ENCODE results near the gene SPDL1. TPM values are rescaled to one million over a fixed set of nuclear protein-coding genes. Genes with fewer than 3 reads are reported as not detected.

Gene SPDL1
- total RNA-seq, 2 experiments from 2014 or later: 40.1 to 40.2 TPM

GRCh38 chr5:169557838-169558237, 25.7 kb upstream of the SPDL1 start:
- ATAC-seq: no peak
- Mint-ChIP-seq H3K4me3 (no peak overlapping the region), H3K36me3 (ENCODE audit: low read depth) (no peaks in the 10 kb centered on the region), H3K27ac (no peak overlapping the region), H3K9me3 (peaks cover 3% of the 10 kb centered on the region), H3K27me3 (peaks cover 36% of the 10 kb centered on the region), H3K4me1 (ENCODE audit: low read depth) (no peaks in the 10 kb centered on the region)
- ChIA-PET CTCF (interaction anchor here (1.2 kb wide), 1 partner anchor 12 kb away, joined by 3 read pairs; no protein-coding TSS in a partner anchor), POLR2A (no interaction called here)
- intact Hi-C loops (cut with micrococcal nuclease): no loop called here
- TF ChIP-seq, protein P1, sequence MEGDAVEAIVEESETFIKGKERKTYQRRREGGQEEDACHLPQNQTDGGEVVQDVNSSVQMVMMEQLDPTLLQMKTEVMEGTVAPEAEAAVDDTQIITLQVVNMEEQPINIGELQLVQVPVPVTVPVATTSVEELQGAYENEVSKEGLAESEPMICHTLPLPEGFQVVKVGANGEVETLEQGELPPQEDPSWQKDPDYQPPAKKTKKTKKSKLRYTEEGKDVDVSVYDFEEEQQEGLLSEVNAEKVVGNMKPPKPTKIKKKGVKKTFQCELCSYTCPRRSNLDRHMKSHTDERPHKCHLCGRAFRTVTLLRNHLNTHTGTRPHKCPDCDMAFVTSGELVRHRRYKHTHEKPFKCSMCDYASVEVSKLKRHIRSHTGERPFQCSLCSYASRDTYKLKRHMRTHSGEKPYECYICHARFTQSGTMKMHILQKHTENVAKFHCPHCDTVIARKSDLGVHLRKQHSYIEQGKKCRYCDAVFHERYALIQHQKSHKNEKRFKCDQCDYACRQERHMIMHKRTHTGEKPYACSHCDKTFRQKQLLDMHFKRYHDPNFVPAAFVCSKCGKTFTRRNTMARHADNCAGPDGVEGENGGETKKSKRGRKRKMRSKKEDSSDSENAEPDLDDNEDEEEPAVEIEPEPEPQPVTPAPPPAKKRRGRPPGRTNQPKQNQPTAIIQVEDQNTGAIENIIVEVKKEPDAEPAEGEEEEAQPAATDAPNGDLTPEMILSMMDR (IDR thresholded peaks at IDR 0.05): no peak
- DNase-seq: no peak

- intact Hi-C loops (cut with micrococcal nuclease): no loop called here
- TF ChIP-seq, protein P1 (IDR thresholded peaks at IDR 0.05): no peak
- Mint-ChIP-seq H3K36me3 (ENCODE audit: low read depth) (no peaks in the 10 kb centered on the region), H3K27me3 (peaks cover 37% of the 10 kb centered on the region), H3K4me3 (no peak overlapping the region), H3K9me3 (peaks cover 2% of the 10 kb centered on the region), H3K27ac (no peak overlapping the region), H3K4me1 (ENCODE audit: low read depth) (no peaks in the 10 kb centered on the region)
- POLR2A ChIA-PET: no interaction called here
- CTCF ChIA-PET: no interaction called here
- no peak for ATAC-seq
- DNase-seq: no peak
These were observed 21.7 kb upstream of the SPDL1 start for GRCh38 chr5:169561893-169562292.

DNA sequence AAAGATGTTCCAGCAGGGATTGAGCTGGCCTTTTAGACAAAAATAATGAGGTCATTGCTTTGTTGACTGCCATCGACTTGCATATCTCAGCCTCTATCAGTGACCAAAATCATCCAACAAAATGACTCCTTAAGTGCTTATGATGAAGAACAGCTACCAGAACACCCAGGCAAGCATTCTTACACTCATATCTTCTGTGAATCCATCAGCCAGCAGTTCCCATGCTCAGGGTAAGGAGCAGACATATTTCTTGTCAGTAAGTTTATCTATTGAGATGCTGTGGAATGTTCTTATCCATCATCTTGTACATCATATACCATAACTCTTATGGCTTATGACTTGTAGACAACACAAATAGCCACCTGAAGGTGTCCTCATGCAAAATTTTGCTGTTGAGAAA, 20.2 kb upstream of the SPDL1 start:
- no peak for DNase-seq
- ATAC-seq: no peak
- H3K4me3 Mint-ChIP-seq: no peak overlapping the region
- H3K9me3 Mint-ChIP-seq: peaks cover under 1% of the 10 kb centered on the region
- H3K27ac Mint-ChIP-seq: no peak overlapping the region
- no peaks in the 10 kb centered on the region for H3K4me1 Mint-ChIP-seq (ENCODE audit: low read depth)
- TF ChIP-seq, protein P1 (IDR thresholded peaks at IDR 0.05): no peak
- ChIA-PET CTCF (interaction anchor here (2.2 kb wide), 1 partner anchor 18 kb away, joined by 6 read pairs; no protein-coding TSS in a partner anchor), POLR2A (no interaction called here)
- intact Hi-C loops (cut with micrococcal nuclease): no loop called here
- no peaks in the 10 kb centered on the region for H3K36me3 Mint-ChIP-seq (ENCODE audit: low read depth)
- peaks cover 34% of the 10 kb centered on the region for H3K27me3 Mint-ChIP-seq

DNA sequence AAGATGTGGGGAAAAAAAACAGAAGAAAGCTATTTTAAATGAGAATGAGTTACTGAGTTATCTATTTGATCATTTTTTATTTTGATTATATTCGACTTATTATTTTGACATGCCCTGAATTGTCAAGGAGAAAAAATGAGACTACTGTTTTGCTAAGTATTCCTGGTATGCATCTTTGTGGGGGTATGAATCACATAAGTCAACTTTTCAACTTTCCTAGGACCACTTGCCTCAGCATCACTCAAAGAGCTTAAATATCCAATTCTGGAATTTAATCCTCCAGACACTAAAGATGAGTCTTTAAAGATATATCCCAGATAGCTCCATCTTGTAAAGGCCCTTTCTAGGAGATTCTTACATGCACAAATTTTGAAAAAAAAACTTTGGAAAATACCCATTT, 17.4 kb upstream of the SPDL1 start:
- H3K36me3 Mint-ChIP-seq (ENCODE audit: low read depth): no peaks in the 10 kb centered on the region
- no peaks in the 10 kb centered on the region for H3K4me1 Mint-ChIP-seq (ENCODE audit: low read depth)
- no peak overlapping the region for H3K4me3 Mint-ChIP-seq
- no peak for DNase-seq
- CTCF ChIA-PET: no interaction called here
- no peaks in the 10 kb centered on the region for H3K9me3 Mint-ChIP-seq
- H3K27ac Mint-ChIP-seq: no peak overlapping the region
- TF ChIP-seq, protein P1 (IDR thresholded peaks at IDR 0.05): no peak
- ATAC-seq: no peak
- H3K27me3 Mint-ChIP-seq: peaks cover 32% of the 10 kb centered on the region
- intact Hi-C loops (cut with micrococcal nuclease): no loop called here
- POLR2A ChIA-PET: interaction anchor here (0.7 to 0.8 kb wide), 2 partner anchors 27 to 886 kb away, joined by 3 to 4 read pairs; no protein-coding TSS in a partner anchor

GRCh38 chr5:169567079-169567478, 16.5 kb upstream of the SPDL1 start:
- Mint-ChIP-seq H3K27me3 (peaks cover 32% of the 10 kb centered on the region), H3K36me3 (ENCODE audit: low read depth) (no peaks in the 10 kb centered on the region), H3K4me1 (ENCODE audit: low read depth) (no peaks in the 10 kb centered on the region), H3K9me3 (no peaks in the 10 kb centered on the region), H3K27ac (no peak overlapping the region), H3K4me3 (no peak overlapping the region)
- ChIA-PET POLR2A (no interaction called here), CTCF (no interaction called here)
- TF ChIP-seq, protein P1 (IDR thresholded peaks at IDR 0.05): no peak
- intact Hi-C loops (cut with micrococcal nuclease): no loop called here
- ATAC-seq (no peak), DNase-seq (peak; percentile 15)

Data from activated CD8-positive, alpha-beta T cell treated with anti-CD3 and anti-CD28 coated beads for 36 hours (primary cell).